Central memory CD8-positive, alpha-beta T cell (primary cell): ENCODE results near the gene ADGRA1.

Source experiments
- ATAC-seq: fragments of 150-1000 bp; cut with Tn5 transposase; replicated peaks from 2 replicates; pipeline ENCODE4 v1.10.0; 2022; ENCODE audit warnings: mild to moderate bottlenecking, moderate FRiP score, moderate number of reproducible peaks; ENCODE audit not compliant: poor library complexity, severe bottlenecking; ENCODE audit errors: extremely low read depth
- DNase-seq, 2 donors: peaks; one replicate each; pipeline ENCODE4 v3.0.0; 2021; ENCODE audit warnings: low spot score in 2 of 2
- H3K27ac Mint-ChIP-seq: one replicate; pipeline ENCODE4 v1.8.0; 2022; ENCODE audit warnings: low read depth, mild to moderate bottlenecking, moderate library complexity, mixed read lengths
- H3K27me3 Mint-ChIP-seq: one replicate; pipeline ENCODE4 v1.8.0; 2022; ENCODE audit warnings: mixed read lengths
- H3K36me3 Mint-ChIP-seq: one replicate; pipeline ENCODE4 v1.8.0; 2022; ENCODE audit warnings: mild to moderate bottlenecking, moderate library complexity, mixed read lengths; ENCODE audit not compliant: insufficient read depth
- H3K4me1 Mint-ChIP-seq: one replicate; pipeline ENCODE4 v1.8.0; 2022; ENCODE audit warnings: mixed read lengths
- H3K4me3 Mint-ChIP-seq: one replicate; pipeline ENCODE4 v1.8.0; 2022; ENCODE audit warnings: mild to moderate bottlenecking, moderate library complexity, mixed read lengths
- H3K9me3 Mint-ChIP-seq: one replicate; pipeline ENCODE4 v1.8.0; 2022; ENCODE audit warnings: mixed read lengths

Gene ADGRA1, protein sequence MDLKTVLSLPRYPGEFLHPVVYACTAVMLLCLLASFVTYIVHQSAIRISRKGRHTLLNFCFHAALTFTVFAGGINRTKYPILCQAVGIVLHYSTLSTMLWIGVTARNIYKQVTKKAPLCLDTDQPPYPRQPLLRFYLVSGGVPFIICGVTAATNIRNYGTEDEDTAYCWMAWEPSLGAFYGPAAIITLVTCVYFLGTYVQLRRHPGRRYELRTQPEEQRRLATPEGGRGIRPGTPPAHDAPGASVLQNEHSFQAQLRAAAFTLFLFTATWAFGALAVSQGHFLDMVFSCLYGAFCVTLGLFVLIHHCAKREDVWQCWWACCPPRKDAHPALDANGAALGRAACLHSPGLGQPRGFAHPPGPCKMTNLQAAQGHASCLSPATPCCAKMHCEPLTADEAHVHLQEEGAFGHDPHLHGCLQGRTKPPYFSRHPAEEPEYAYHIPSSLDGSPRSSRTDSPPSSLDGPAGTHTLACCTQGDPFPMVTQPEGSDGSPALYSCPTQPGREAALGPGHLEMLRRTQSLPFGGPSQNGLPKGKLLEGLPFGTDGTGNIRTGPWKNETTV

DNA sequence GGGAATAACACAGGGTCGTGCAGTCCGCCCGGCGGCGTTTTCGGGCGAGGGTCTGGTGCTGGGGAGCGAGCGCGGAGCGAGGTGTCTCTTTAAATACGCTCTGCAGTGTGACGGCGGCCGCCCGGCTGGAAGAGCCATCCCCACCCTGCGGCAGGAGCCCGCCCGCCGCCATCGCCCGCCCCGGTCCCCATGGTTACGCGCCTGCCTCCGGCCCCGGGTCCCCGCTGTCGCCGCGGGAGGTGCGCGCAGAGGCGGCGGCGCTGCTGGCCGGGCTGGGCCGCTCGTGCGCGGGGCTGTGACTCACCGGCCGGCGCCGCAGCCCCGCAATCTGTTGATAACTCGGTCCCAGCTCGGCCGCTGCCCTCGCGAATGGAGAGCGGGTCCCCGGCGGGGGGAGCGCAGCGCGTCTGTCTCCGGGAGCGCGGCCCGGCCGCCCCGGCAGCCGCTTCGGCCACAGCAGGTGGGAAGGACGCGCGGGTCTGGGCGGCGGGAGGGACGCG lies at the start of gene ADGRA1:
Gene ADGRA1 (plus strand): TSS at position 246 of the 500 bp plus-strand sequence. CDS start 986 bp downstream, outside the sequence.
- DNase-seq (no peak), ATAC-seq (no peak)
- Mint-ChIP-seq H3K9me3 (no peaks in the 10 kb centered on the region), H3K27ac (no peak within 1 kb of the TSS), H3K4me3 (no peak within 1 kb of the TSS), H3K36me3 (peaks cover 2% of the 10 kb centered on the region), H3K4me1 (no peaks in the 10 kb centered on the region), H3K27me3 (peaks cover 21% of the 10 kb centered on the region)

GRCh38 chr10:133038036-133038823 lies 49.5 kb upstream of the ADGRA1 start:
- no peaks in the 10 kb centered on the region for H3K4me1 Mint-ChIP-seq
- ATAC-seq (no peak), DNase-seq (no peak)
- no peak overlapping the region for H3K27ac Mint-ChIP-seq
- H3K27me3 Mint-ChIP-seq = peaks cover 17% of the 10 kb centered on the region
- no peaks in the 10 kb centered on the region for H3K9me3 Mint-ChIP-seq
- H3K36me3 Mint-ChIP-seq = no peaks in the 10 kb centered on the region
- H3K4me3 Mint-ChIP-seq = no peak overlapping the region

GRCh38 chr10:133039107-133039802 lies 48.5 kb upstream of the ADGRA1 start:
- no peak for ATAC-seq
- no peaks in the 10 kb centered on the region for H3K9me3 Mint-ChIP-seq
- H3K27me3 Mint-ChIP-seq = peaks cover 17% of the 10 kb centered on the region

DNA sequence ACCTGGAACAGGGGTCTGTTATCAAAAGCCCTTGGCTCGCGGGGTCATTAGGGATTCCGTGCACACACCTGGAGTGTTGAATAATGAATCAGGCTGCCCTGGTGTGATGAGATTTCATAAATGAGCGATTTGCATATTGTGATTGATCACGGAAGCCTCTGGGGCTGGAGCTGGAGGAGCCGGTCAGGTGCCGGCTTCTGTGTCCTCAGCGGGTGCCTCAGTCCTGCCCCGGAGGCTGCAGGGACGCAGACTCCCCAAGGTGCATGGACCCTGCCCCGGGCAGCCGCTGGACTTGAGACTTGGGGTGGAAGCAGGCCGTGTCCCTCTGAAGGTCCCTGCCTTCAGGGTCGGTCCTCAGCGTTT lies 47.9 kb upstream of the ADGRA1 start:
- Mint-ChIP-seq H3K9me3 (no peaks in the 10 kb centered on the region), H3K4me3 (no peak overlapping the region), H3K4me1 (no peaks in the 10 kb centered on the region), H3K27me3 (peaks cover 17% of the 10 kb centered on the region), H3K27ac (no peak overlapping the region), H3K36me3 (no peaks in the 10 kb centered on the region)
- DNase-seq = no peak
- ATAC-seq = no peak

More at GRCh38 chr10:133039107-133039802, 48.5 kb upstream of the ADGRA1 start:
- Mint-ChIP-seq H3K27ac (no peak overlapping the region), H3K4me3 (no peak overlapping the region), H3K4me1 (no peaks in the 10 kb centered on the region), H3K36me3 (no peaks in the 10 kb centered on the region)
- no peak for DNase-seq

- Mint-ChIP-seq H3K27ac (no peak overlapping the region), H3K9me3 (no peaks in the 10 kb centered on the region), H3K27me3 (peaks cover 17% of the 10 kb centered on the region), H3K4me1 (no peaks in the 10 kb centered on the region), H3K36me3 (no peaks in the 10 kb centered on the region), H3K4me3 (no peak overlapping the region)
- ATAC-seq (no peak), DNase-seq (no peak)
These were observed 47.5 kb upstream of the ADGRA1 start for GRCh38 chr10:133040198-133040597.

GRCh38 chr10:133041101-133041500 lies 46.6 kb upstream of the ADGRA1 start:
- DNase-seq (no peak), ATAC-seq (no peak)
- H3K9me3 Mint-ChIP-seq = no peaks in the 10 kb centered on the region
- no peaks in the 10 kb centered on the region for H3K36me3 Mint-ChIP-seq
- H3K4me1 Mint-ChIP-seq = no peaks in the 10 kb centered on the region
- H3K4me3 Mint-ChIP-seq = no peak overlapping the region
- peaks cover 17% of the 10 kb centered on the region for H3K27me3 Mint-ChIP-seq
- H3K27ac Mint-ChIP-seq = no peak overlapping the region

- Mint-ChIP-seq H3K4me3 (no peak overlapping the region), H3K4me1 (no peaks in the 10 kb centered on the region), H3K27ac (no peak overlapping the region), H3K27me3 (peaks cover 17% of the 10 kb centered on the region), H3K36me3 (no peaks in the 10 kb centered on the region), H3K9me3 (no peaks in the 10 kb centered on the region)
- ATAC-seq (no peak), DNase-seq (no peak)
These were observed 45.7 kb upstream of the ADGRA1 start for GRCh38 chr10:133042061-133042460.

DNA sequence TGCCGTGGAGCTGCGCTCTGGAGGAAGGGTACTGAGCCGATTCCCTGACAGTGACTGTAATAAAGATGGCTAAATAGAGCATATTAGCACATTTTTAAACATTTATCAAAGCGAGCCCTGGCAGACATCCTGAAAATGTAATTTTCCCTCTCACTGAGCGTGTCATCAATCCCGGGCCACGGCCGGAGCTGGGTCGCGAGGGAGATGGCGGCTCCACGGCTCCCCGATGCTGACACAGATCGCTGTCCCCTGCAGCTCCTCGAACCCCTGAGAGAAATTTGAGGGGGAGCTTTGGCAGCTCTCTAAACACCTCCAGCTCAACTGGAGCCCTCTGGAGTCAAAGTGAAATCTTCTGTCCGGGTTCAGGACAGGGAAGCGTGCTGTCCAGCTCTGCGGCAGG lies 44.9 kb upstream of the ADGRA1 start:
- no peaks in the 10 kb centered on the region for H3K9me3 Mint-ChIP-seq
- H3K27me3 Mint-ChIP-seq = peaks cover 10% of the 10 kb centered on the region
- H3K4me3 Mint-ChIP-seq = no peak overlapping the region
- no peak overlapping the region for H3K27ac Mint-ChIP-seq
- no peaks in the 10 kb centered on the region for H3K4me1 Mint-ChIP-seq
- DNase-seq = no peak
- ATAC-seq = no peak
- no peaks in the 10 kb centered on the region for H3K36me3 Mint-ChIP-seq

GRCh38 chr10:133043541-133044225 lies 44.0 kb upstream of the ADGRA1 start:
- H3K36me3 Mint-ChIP-seq = no peaks in the 10 kb centered on the region
- DNase-seq = no peak
- no peak overlapping the region for H3K27ac Mint-ChIP-seq
- H3K4me1 Mint-ChIP-seq = no peaks in the 10 kb centered on the region
- H3K9me3 Mint-ChIP-seq = no peaks in the 10 kb centered on the region
- H3K4me3 Mint-ChIP-seq = no peak overlapping the region
- no peak for ATAC-seq
- peaks cover 9% of the 10 kb centered on the region for H3K27me3 Mint-ChIP-seq

GRCh38 chr10:133044401-133044811 lies 43.3 kb upstream of the ADGRA1 start:
- no peak for DNase-seq
- H3K27ac Mint-ChIP-seq = no peak overlapping the region

GRCh38 chr10:133045556-133046389 lies 42.0 kb upstream of the ADGRA1 start:
- H3K36me3 Mint-ChIP-seq = no peaks in the 10 kb centered on the region
- H3K27ac Mint-ChIP-seq = no peak overlapping the region
- DNase-seq (no peak), ATAC-seq (no peak)
- no peaks in the 10 kb centered on the region for H3K9me3 Mint-ChIP-seq
- H3K27me3 Mint-ChIP-seq = peaks cover 10% of the 10 kb centered on the region
- no peaks in the 10 kb centered on the region for H3K4me1 Mint-ChIP-seq
- no peak overlapping the region for H3K4me3 Mint-ChIP-seq

More at GRCh38 chr10:133044401-133044811, 43.3 kb upstream of the ADGRA1 start:
- H3K36me3 Mint-ChIP-seq = no peaks in the 10 kb centered on the region
- H3K27me3 Mint-ChIP-seq = peaks cover 10% of the 10 kb centered on the region
- ATAC-seq = no peak
- H3K9me3 Mint-ChIP-seq = no peaks in the 10 kb centered on the region
- no peaks in the 10 kb centered on the region for H3K4me1 Mint-ChIP-seq
- H3K4me3 Mint-ChIP-seq = no peak overlapping the region
